HL-60 (cell line): ENCODE measurements around the gene CNTNAP2.

Experiments used
- GABPA ChIP-seq: IDR thresholded peaks from 2 replicates; pipeline ENCODE4 v1.6.1; 2012; ENCODE audit warnings: low read depth
- POLR2AphosphoS5 ChIP-seq: IDR thresholded peaks from 2 replicates; pipeline ENCODE4 v1.6.1; 2012; ENCODE audit warnings: low read depth

DNA sequence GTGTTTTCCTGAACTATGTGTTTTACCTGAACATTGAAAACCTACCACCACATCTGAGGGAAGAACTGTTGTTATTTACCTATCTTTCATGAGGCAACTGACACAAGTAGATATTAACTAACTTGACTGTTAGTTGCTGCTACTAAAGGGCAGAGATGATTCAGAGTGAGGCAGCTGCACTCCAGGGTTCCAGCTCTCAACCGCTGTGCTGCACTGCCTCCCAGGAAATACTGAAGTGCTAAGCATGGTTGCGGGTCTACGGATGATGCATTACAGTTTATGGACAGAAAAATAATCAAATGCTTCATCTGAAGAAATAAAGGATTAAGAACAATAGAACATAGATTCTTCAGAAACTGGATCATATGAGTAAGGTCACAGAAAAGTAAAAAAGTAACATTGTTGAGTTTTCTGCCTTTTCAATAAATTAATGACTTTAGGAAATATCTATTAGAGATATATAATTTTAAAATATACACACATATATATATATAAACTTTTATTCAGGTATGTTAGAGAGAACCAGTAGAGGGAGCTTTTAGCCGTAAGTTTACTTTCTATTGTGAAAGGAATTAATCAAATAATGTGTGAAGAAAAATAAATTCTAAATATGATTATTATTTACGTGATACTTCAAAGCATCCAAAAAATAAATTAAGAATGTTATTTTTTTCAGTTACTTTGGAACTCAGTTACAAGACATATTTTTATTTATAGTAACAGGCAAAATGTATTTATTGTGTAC lies 620.0 kb downstream of the CNTNAP2 start:
- TF ChIP-seq POLR2AphosphoS5: no peak
- TF ChIP-seq GABPA: no peak
